Measurements from ENCODE around the gene KIF26B.

DNA sequence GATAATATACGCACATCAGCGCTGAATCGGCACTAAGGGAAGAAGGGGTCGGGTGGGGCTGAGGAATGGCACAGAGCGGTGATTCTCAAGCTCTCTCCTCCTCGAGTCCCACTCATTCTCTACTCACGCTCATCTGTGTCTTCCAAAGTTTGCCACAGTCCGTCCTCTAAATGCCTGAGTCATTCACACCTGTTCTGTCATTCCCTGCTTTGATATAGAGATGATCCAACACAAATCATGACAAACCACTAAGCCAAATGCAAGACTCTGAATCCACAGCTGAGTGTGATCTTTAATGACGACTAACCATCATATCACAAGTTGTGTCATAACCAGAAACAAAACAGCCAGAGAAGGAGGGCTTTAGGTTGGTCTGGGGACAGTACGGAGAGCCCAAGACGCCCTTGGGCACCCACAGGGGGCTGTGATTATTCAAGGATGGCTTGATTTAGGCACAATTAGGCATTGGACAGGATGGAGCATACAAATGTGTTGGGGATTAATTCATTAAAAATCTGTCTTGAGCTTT lies 501.5 kb downstream of the KIF26B start:
- TF ChIP-seq TAF1 (IDR thresholded peaks at IDR 0.05; ENCODE audit: low read depth, low read length) (no peak), POLR2AphosphoS5 (IDR thresholded peaks at IDR 0.05; ENCODE audit: low read depth, low read length) (no peak), POLR2A (IDR thresholded peaks at IDR 0.05; ENCODE audit: low read depth, low read length) (no peak), SPI1 (IDR thresholded peaks at IDR 0.05; ENCODE audit: low read depth, low read length) (no peak), POU2F2 (IDR thresholded peaks at IDR 0.05; ENCODE audit: low read depth, low read length) (no peak), PAX5 (IDR thresholded peaks at IDR 0.05; ENCODE audit: insufficient read depth, low read length, severe bottlenecking) (no peak)
